Cerebellar cortex (tissue), 1 donor: Measurements from ENCODE around the gene BEND3.

Source experiments
- DNase-seq: peaks from one replicate; pipeline ENCODE4 v3.0.0-alpha.2; 2015; ENCODE audit warnings: low spot score

The BEND3 gene

DNA sequence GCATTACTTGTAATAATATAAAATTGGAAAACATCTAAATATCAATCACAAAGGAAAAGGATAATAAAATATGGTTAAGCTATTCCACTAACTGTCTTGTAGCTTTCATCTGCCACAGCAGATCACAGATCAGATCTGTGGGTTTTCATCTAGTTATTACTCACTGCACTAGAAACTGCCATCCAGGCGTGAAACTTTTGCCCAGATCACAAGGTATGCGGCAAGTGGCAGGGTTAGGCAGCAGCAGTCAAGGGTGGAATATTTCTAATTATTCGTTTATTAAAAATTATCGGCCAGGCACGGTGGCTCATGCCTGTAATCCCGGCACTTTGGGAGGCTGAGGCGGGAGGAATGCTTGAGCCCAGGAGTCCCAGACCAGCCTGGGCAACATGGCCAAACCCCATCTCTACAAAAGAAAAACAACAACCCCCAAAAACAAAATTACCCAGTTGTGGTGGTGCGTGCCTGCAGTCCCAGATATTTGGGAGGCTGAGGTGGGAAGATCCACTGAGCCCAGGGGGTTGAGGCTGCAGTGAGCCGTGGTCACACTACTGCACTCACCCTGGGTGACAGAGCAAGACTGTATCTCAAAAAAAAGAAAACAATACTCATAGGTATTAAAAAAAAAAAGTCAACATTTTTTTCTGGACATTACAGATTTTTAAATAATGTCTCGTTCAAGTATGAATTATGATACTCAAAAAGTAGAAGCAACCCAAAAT lies 32.1 kb downstream of the BEND3 start:
- DNase-seq, result no peak

DNA sequence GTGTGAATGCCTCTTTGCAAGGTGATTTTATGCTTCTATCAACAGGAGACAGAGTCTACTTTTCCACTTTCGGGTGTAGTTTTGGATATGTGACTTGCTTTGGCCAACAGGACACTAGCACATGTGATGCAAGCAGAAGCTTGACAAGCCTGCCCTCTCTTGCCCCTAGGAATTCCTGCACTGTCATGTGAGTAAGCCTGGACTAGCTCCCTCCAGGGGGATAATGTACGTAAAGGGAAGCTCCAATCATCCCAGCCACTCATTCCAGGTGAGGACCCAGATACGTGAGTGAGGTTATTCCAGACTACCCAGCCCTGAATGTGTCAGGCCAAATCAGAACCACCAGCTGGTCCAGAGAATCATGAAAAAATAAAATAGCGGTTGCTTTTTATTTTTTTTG lies 33.3 kb downstream of the BEND3 start:
- DNase-seq, result peak; percentile 10

DNA sequence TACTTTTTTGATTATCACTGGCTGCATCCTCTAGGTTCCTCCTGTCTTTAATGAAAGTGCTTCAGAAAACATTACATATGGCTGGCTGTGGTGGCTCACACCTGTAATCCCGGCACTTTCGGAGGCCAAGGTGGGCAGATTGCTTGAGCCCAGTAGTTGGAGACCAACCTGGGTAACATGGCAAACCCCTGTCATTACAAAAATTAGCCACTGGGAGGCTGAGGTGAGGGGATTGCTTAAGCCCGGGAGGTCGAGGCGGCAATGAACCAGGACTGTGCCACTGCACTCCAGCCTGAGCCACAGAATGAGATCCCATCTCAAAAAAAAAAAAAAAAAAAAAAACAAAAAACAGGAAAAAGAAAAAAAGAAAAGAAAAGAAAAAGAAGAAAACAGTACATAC lies 35.3 kb downstream of the BEND3 start:
- DNase-seq, result peak; percentile 16

DNA sequence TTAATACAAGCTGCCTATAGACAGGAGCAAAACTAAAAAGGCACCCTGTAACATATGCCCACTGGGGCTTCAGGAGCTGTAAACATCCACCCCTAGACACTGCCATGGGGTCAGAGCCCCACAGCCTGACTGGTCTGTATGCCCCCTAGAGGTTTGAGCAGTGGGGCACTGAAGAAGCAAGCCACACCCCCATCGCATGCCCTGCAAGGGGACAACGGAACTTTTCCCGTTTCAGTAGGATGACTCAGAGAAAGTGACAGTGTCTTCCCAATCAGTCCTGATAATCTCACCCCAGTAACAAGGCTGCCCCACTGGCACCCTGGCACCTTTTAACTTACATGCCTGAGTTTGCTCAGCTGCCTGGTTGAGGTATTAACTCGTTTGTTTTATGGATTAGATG lies 35.9 kb downstream of the BEND3 start:
- DNase-seq, result no peak

DNA sequence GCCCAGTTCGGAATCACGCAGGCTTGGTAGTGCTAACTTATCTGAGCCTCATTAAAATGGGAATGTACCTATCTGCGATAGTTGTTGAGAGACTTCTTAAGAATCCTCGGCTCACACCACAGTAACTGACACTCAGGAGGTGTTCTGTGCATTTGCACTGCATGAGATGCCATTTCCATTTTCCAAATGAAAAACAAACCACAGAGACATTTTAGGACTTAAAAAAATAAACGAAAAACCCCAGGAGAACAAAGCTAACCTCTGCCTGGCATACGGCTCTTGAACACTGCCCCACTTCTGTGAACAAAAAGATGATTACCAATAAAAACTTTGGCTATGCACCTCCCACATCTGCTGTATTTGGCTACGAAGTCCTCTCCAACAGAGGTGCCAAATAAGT lies 37.6 kb downstream of the BEND3 start:
- DNase-seq, result no peak

DNA sequence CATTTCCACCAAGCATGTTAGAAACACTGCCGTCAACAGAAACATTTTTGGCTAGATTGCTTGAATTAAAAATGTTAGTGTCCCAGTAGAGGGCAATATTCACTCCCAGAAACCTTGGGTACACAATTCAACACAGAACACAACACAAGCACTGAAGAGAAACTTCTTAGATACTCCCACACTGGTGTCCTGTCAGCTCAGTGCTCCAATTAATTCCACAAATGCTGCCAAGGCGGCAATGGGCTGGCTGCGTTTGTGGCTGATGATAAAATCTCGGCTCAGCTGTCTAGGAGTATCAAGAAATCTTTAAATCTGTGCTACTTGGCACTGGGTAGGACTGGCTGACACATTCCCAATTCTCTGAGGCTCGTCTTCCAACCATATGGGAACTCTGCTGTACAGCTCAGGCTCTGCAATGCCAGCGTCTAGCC lies 39.3 kb downstream of the BEND3 start:
- DNase-seq, result peak; percentile 80

DNA sequence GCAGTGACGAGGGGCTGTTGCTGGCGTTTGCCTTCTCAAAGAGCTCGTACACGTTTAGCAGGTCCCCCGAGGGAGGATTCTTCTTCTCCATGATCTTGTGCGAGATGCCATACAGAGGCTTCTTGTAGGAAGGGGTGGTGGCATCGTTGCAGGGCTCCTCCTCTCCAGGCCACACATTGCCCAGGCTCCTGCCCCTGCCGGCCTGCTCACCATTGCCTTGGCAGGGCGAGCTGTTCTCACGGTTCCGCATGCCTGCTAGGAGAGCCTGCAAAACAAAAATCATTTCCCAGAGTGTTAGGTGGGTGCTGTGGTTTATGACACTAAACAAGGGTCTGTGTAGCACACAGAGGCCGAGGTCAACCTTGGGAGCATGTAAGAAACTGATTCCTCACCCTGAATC lies 44.6 kb downstream of the BEND3 start:
- DNase-seq, result no peak

DNA sequence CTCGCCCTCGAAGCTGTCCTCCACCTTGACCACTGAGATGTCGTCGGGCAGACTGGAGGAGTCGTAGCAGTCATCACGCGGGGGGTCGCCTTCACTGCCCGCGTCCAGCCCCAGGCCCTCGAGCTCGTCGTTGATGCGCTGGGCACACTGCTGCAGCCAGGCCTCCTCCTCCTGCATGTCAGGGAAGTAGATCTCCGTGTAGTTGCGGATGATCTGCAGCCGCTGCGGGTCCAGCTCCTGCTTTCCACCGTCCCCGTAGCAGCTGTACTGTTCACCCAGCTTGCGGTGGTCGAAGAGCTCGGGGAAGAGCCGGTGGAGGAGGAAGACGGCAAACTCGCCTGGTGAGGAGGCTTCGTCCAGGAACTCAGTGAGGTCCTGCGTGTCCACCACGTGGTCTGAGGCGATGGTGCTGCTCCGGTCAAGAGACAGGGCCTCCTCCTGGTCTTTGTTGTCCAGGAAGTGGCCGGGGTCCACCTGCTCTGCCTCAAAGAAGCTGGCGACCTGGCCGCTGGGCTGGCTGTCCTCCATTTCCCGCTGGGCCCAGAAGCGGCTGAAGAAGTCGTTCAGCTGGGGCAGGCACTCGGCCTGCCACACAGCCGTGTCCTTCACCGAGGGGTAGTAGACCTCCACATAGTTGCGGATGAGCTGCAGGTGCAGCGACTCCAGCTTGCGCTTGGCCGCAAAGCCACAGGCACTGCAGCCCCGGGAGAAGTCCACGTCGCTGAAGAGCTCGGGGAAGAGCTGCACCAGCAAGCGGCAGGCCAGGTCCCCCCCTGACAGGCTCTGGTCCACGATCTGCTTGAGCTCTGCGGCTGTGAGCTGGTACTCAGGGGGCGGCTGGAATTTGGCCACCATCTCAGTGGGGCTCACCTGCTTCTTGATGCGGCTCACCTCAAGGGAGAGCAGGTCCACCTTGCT lies 45.4 kb downstream of the BEND3 start:
- DNase-seq, result no peak

DNA sequence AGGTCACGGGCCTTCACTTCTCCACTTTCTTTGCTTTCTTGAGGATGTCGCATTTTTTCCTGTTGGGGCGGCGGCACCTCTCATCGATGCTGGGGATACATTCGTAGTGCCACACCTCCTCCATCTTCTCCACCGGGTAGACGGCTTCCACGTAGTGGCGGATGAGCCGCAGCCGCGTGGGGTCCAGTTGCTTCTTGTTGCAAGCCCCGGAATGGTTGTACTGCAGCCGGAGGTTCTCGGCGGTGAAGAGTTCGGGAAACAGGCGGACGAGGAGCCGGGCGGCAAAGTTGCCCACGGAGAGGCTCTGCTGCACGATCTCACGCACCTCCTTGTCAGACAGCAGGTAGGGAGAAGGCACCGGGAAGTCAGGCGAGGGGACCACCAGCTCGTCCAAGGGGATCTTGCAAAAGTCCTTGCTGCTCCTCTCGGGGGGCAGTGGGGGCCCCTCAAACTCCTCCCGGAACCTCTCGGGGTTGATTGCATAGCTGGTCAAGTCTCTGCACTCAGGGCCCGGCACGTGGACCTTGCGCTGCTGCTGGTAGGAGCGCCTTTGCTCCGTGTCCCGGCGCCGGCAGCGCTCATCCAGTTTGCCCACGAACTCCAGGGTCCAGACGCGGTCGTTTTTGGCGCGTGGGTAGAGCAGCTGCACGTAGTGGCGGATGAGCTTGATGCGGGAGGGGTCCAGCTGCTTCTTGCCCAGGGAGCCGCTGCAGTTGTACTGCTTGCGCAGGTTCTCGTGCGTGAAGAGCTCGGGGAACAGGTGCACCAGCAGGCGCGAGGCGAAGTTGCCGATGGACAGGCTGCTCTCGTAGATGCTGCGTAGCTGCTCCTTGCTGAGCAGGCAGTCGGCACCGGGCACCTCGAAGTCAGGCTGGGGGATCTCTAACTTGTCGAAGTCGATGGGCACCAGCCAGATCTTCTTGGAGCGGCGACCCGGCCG lies 46.4 kb downstream of the BEND3 start:
- DNase-seq, result no peak

DNA sequence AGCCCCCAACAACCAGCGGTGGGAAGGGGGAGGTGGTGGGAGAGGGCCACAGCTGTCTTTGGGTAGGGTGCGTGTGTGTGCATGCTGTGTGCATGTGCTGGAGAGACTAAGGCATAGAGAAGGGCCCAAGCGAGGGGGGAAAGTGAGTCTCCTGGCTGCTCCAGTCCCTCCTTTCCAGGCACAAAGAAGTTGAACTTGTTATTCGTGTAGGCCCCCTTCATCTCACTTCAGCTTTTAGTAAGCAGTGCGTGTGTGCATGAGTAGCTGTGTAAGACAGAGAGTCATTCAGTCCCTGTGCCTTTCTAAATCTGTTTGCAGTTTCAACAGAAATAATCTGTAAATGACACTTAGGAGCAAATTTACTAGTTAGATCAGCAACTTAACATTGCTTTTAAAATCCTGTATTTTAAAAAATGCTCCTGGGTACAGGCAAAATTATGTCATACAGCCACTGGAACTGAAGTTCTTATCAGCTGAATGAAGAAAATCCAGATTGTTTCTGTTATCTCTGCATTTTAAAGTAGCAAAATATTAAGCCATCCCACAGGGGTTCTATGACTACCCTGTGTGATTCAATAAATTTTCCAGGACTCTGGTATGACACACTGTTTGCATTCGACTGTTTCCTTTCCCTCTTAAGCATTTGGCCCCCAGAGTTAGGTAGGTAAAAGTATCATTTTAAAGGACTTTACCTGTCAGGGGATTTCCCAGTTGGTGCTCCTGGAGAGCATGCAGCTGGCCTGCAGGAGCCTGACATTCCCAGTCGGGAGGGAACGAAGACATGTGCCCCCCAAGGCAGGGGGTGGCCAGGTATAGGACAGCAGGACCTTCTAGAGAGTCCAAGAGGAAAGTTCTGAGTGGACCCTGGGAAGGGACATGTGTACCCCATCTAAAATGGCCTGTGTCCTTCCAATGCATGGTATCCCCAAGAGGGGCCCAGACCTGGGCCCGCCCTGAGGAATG lies 48.3 kb downstream of the BEND3 start:
- no peak for DNase-seq

DNA sequence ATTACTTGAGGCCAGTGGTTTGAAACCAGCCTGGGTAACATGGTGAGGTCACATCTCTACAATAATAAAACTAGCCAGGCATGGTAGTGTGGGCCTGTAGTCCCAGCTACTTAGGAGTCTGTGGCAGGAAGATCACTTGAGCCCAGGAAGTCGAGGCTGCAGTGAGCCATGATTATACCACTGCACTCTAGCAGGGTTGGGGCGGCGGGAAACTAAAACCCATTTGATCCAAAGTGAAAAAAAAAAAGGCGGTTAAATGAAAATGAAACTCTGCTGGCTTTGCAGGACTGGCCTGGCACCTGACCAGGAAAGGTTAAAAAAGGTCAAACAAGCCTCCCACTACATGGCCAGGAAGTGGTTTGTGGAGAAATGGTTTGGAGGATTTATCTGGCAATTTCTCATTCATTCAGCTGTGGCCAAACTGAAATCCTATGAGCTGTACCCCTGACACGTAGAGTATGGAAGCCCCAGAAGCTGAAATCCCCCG lies 50.7 kb downstream of the BEND3 start:
- DNase-seq, result no peak

DNA sequence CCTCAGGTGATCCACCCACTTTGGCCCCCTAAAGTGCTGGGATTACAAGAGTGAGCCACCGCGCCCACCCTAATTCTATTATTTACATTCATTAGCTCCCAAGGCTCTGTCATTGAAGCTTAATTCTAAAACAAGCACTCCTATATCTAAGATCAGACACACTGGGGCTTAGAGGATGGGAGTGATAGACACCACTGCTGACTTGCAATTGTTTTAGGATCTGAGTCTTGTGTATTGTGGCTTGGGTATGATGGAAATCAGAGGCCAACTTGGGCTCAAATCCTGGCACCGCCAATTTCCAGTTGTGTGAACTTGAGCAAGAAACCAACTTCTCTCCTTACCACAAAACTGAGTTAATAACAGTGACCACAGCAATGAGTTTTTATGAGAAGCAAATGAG lies 52.6 kb downstream of the BEND3 start:
- no peak for DNase-seq

DNA sequence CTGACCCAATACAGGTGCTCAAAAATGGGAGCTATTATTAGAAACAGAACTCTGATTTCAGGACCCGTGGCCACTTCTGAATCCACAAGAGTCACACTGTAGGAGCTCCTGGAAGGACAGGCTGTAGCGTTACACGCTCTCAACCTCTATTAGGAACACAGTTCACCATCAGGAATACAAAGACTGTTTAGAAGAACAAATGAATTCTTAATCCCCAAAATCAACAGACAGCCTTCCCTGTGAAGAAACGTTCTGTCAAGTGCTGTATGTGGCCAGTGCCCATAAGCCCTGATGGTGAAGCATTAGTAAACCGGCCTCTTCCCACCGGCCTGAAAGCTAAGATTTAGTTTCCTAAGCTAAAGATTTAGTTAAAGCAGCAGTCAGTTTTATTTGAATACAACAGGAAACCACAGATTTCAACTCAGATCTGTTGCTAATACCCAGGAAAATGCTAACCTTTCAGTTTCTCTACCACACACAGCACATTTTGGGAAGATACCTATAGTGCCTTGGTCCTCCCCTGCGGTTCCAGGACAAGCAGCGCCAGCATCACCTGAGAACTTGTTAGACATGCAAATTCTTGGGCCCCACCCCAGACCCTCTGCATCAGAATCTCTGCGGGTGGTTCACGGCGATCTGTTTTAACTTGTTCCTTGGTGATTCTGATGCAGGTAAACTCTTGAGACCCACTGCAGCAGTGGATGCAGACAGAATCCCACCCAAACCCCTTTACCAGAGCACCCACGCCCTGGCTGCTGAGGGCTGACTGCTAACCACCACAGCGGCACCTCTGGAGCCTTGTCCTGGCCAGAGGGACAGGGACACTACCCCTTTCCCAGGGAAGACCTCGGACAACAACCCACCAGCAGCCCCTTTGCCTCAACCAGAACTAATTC lies 53.9 kb downstream of the BEND3 start:
- no peak for DNase-seq

DNA sequence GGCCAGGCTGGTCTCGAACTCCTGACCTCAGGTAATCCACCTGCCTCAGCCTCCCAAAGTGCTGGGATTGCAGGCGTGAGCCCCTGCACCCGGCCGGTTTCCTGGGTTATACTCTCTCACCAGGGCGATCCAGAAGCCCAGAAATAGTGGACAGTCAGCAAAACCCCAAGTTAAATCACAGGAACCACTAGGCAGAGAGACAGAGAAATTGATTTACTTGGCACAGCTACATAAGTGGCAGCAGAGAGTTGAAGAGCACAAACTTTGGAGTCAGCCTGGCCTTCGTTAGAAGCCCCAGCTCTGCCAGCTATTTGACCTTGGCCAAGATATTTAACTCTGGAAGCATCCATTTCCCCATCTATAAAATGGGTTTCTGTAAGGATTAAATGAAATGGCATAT lies 54.6 kb downstream of the BEND3 start:
- no peak for DNase-seq

DNA sequence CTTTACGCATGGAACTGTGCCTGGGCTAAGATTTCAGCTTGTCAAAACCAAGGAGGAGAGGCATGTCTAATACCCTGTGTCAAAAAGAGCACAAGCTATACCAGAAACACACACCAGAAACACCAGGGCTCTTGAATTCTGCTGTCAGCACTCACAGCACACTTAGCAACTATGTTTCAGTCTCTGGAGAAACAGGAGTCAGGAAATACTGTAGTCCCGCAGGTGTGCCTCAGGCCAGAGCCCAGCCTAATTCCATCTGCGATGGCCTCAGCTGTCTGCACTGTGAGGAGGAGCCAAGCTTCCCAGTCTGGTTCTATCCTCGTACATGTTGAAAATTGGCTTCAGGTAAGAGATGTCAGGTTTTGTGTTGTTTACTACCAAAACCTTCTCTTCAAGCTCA lies 55.7 kb downstream of the BEND3 start:
- no peak for DNase-seq

DNA sequence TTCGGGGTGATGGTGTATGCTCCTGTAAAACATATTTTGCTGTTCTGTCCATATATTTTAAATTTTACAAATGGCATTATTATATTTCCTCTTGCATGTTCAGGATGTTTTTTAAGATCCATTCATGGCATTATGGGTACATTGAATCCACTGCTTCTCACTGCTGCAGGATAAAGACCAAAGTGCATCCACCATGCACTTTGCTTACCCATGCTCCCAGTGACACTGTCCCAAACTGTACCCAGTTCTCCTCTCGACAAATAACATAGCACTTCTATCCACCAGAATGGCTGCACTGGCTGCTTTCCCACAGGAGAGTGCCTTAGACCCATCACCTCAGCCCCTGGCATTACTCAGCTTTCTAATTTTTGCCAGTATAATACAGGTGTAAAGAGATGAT lies 57.6 kb downstream of the BEND3 start:
- no peak for DNase-seq

DNA sequence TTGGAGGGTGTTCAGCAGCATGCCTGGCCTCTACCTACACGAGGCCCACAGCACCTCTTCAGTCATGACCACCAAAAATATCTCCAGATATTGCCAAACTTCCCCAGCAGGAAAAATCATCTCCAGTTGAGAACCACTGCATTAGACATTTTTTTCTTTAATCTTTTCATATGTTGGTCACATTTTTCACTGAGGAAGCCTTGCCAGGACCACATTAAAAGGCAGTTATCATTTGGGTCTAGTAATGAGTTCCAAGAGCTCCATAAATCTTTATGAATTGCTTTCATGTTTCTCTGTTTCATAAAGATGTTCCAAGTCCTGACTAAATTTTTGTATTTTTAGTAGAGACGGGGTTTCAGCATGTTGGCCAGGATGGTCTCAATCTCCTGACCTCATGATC lies 58.5 kb downstream of the BEND3 start:
- DNase-seq, result no peak

DNA sequence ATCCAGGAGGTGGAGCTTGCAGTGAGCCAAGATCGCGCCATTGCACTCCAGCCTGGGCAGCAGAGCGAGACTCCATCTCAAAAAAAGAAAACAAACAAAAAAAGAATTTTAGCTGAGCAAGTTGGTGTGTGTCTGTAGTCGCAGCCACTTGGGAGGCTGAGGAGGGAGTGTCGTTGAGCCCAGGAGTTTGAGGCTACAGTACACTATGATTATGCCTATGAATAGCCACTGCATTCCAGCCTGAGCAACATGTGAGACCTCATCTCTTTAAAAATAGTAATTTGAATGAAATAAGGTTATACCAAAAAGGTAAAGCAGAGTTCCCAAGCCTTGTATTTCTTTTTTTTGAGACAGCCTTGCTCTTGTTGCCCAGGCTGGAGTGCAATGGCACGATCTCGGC lies 67.5 kb downstream of the BEND3 start:
- DNase-seq, result no peak

DNA sequence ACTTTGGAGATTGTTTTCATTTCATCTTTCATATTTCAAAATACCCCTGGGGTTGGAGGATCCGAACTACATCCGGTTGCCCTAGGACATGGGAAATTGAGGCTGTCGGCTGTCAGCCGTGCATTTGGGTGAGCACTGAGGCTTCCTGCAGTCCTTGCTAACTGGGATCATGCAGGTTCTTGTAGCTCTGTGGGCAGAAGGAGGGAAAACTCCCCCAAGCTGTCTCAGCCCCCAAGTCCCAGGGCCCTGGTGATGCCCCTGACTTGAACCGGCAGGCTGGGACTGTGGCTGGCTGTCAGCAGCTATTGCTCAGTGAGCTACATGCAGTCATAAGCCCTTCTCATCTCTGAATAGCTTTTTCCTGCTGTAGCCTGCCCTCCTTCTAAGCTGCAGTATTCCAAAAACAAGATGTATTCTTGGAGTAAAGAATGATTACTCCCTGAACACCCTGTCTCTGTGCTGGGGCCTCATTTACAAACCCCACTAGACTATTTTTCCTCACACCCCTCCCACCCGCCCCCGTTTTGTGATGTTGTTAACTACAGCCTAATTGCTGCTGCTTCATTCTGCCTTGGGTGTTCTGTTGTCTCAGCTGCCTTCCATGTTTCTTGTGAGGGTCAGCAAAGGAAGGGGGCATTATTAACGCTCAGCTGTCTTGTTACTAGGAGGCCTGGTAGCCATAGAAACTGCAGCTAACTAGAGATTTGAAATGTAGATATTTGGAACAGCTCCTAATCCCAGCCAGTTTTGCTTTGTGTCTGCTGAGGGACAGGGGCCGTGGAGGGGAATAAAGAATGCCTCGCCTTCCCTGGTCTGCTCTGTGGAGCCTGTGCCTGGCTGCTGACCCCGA lies 69.3 kb downstream of the BEND3 start:
- no peak for DNase-seq
